NB4 (cell line): ENCODE data around the gene TIRAP.

Experiments used
- POLR2A ChIP-seq: IDR thresholded peaks from 2 replicates; pipeline ENCODE4 v1.6.1; 2011; ENCODE audit warnings: mild to moderate bottlenecking; ENCODE audit not compliant: insufficient read length; ENCODE audit errors: extremely low read depth
- TF ChIP-seq, protein P1 (sequence below): IDR thresholded peaks from one replicate; pipeline ENCODE4 v1.5.1; 2012; ENCODE audit warnings: low read depth, low read length

DNA sequence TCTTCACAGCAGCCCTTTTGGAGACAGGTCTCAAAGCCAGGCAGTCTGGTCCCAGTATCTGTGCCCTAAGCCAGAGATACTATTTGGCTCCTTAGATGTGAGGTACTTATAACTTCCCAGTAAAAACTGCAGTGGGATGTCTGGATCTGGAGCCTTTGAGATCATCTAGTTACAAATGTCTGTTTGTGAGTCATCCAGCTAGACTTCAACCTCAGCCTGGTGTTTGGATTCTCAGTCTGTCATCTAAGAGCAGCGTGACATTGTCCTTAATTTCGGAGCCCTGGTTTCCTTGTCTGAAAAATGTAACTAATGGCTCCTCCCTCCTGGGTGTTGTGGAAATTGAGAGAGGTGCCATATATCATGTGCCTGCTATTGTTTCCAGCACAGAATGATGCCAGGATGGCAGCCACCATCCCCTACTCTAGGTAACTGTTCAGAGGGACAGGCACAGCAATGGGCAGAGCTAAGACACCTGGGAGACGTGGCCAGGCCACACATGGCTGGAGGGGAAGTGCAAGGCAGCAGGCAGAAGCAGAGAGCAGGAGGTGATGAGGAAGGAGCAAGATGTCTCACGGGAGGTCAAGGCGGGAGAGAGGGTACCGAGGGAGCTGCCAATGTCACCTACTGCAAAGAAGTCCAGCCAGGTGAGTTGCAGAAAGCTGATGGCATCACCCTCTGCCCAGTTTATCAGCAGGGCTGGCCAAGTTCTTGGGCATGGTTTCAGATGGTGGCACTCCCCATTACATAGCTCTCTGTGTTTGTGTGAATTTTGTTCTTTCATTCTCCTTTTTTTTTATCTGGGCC lies 52.0 kb downstream of the TIRAP start:
- TF ChIP-seq, protein P1, sequence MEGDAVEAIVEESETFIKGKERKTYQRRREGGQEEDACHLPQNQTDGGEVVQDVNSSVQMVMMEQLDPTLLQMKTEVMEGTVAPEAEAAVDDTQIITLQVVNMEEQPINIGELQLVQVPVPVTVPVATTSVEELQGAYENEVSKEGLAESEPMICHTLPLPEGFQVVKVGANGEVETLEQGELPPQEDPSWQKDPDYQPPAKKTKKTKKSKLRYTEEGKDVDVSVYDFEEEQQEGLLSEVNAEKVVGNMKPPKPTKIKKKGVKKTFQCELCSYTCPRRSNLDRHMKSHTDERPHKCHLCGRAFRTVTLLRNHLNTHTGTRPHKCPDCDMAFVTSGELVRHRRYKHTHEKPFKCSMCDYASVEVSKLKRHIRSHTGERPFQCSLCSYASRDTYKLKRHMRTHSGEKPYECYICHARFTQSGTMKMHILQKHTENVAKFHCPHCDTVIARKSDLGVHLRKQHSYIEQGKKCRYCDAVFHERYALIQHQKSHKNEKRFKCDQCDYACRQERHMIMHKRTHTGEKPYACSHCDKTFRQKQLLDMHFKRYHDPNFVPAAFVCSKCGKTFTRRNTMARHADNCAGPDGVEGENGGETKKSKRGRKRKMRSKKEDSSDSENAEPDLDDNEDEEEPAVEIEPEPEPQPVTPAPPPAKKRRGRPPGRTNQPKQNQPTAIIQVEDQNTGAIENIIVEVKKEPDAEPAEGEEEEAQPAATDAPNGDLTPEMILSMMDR: no peak
- no peak for TF ChIP-seq POLR2A
